ENCODE measurements around the gene SAP30. TPM values are rescaled to one million over a fixed set of nuclear protein-coding genes. Genes with fewer than 3 reads are reported as not detected.

SAP30 gene
- total RNA-seq: 16.1 and 18.7 TPM in 2 replicates

GRCh38 chr4:173370477-173371291 lies at the start of gene SAP30:
TSS of gene SAP30 (plus strand) at chr4:173370954. CDS start at chr4:173371183, 229 bp downstream.

GRCh38 chr4:173334085-173334890 lies 36.5 kb upstream of the SAP30 start, which contains the start of gene HMGB2:
TSS of gene HMGB2 (minus strand) at chr4:173334358. CDS start at chr4:173333649, 709 bp downstream.

GRCh38 chr4:173398779-173399415 lies 28.1 kb downstream of the SAP30 start, which contains the start of gene SCRG1:
TSS of gene SCRG1 (minus strand) at chr4:173399116. CDS start at chr4:173391414, 7,702 bp downstream.

Other genes with a start within 250 kb of the SAP30 start
- 21.0 and 27.1 TPM in 2 replicates for gene GALNT7, start 202.1 kb upstream of the SAP30 start, total RNA-seq
- gene HMGB2, start 36.6 kb upstream of the SAP30 start, total RNA-seq: 94.8 and 112 TPM in 2 replicates
- gene SCRG1, start 28.2 kb downstream of the SAP30 start, total RNA-seq: 0.29 TPM in 1 of 2 replicates, not detected in the other
- gene HAND2, start 159.3 kb downstream of the SAP30 start, total RNA-seq: 43.8 and 50.2 TPM in 2 replicates

Measured in myometrial cell (primary cell).